GM19372 (cell line): ENCODE data around the gene BTNL3.

ENCODE experiments used
- ATAC-seq: cut with Tn5 transposase; IDR thresholded peaks from one replicate; pipeline ENCODE4 v1.9.1; 2021; ENCODE audit warnings: mild to moderate bottlenecking, low read depth, moderate library complexity; ENCODE audit not compliant: unreplicated experiment

BTNL3 gene

DNA sequence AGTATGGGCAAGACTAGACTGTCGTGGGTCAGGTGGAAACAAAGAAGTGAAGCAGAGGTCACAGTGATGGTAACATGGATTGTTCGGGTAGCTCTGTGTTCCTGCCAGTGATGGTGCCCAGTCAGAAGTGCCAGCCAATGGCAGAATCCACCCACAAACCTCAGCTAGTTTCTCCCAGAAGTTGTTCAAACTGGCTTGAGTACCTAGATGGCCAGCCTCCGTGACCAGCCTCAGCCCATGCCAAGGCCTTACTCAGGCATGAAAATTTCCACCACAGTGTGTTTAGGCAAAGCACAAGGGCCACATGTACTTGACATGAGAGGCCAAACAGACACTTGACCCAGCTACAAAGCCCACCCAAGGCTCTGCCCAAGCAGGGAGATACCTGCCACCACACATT is 32.0 kb downstream of the BTNL3 start:
- no peak for ATAC-seq

GRCh38 chr5:181024245-181025064 is 35.8 kb downstream of the BTNL3 start:
- no peak for ATAC-seq

GRCh38 chr5:181027452-181028031 is 38.9 kb downstream of the BTNL3 start:
- ATAC-seq, result no peak

GRCh38 chr5:181028032-181028819 is 39.6 kb downstream of the BTNL3 start:
- ATAC-seq, result no peak

DNA sequence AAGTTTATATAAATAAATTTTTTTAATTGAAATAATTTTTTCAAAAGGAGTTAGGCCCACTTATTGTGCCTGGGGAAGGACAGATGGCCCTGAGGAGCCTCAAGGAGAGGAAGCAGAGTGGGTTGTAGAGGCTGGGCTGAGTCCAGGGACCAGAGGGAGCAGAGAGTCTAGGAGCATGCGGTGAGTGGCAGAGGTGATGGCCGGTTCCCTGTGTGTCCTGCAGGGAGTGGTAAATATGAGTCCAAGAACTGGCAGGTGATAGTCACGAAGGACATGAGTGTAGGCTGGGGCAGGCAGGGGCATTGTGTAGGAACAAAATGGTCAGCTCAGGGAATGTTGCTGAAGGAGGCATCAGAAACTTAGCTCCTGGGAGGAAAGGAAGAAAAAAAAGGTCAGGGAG is 43.1 kb downstream of the BTNL3 start:
- no peak for ATAC-seq

GRCh38 chr5:181035991-181036815 is 47.6 kb downstream of the BTNL3 start:
- ATAC-seq, result no peak

- no peak for ATAC-seq
These were observed 48.2 kb downstream of the BTNL3 start for GRCh38 chr5:181036816-181037364.

DNA sequence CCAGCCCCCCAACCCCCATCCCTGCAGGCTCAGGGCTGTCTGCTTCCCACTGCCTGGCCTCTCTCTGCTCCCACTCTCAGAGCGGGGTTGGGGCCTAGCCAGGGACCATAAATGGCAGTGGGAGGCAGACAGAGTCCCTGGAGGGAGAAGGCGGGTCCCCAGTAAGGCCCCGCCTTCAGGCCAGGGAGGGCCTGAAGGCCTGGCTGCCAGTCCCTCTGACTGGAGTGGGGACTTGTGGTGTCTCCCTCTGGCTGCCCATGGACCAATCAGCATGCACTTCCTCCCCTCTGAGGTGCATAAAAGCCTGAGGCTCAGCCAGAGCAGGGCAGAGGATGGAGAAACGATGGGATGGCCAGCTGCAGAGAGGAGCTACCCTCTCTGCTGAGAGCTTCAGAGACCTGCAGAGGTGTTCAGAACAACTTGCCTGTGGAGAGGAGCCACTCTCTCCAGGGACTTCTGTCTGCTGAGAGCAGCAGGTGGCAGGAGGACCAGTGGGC is 48.8 kb downstream of the BTNL3 start:
- no peak for ATAC-seq

GRCh38 chr5:181039471-181039870 is 50.8 kb downstream of the BTNL3 start:
- ATAC-seq, result no peak

DNA sequence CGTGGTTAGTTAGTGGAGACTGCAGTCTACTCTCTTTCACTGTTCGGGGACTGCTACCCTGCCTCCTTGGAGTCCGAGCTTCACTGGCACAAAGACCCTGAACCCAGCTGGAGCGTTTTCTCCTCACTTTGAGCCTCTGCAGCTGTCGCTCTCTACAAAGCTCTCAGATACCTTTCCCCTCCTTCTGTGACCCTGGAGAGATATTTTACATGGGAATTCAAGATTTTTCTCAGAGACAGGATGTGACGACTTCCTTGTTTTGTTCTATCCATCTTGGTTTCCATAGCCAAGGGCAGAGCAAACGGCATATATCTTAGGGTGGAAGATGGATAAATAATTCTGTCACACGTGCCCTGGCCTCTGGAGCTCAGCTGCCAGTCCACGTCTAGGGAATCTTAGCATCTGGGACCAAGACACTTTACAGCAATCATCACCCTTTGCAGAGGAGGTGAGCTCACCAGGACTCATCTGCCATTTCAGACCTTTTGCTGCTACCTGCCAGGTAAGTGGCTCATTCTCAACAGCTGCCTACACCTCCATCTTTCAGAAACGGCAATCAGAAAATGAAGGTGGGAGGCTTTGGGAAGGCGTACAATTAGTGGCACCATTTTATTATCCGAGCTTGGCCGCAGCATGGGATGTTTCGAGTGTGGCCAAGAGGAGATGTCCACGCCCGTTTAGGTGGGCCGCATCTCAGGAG is 51.4 kb downstream of the BTNL3 start, which contains the start of gene BTNL9:
Gene BTNL9, plus strand, starts transcription at position 336 of the 700 bp plus-strand sequence. CDS start 5,224 bp downstream, outside the sequence.
- no peak for ATAC-seq

- ATAC-seq, result no peak
These were observed 51.9 kb downstream of the BTNL3 start for GRCh38 chr5:181040631-181040945.

DNA sequence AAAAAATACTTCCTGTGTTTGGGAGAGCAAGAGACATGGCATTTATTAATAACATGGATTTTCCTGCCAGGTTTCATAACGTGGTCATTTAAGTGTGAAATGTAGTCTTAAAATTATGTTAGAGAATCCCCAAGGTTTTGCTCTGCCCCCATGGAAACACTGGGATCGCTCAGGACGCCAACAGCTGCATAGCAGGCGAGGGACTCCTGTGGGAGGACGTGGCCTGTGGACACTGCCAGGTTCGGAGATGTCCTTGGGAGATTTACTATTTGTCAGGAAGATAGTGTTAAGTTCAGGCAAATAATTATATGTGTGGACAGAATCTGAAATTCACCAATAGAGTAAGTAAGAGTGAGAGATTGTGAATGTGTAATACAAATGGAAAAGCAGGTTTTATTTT is 52.4 kb downstream of the BTNL3 start:
- no peak for ATAC-seq

DNA sequence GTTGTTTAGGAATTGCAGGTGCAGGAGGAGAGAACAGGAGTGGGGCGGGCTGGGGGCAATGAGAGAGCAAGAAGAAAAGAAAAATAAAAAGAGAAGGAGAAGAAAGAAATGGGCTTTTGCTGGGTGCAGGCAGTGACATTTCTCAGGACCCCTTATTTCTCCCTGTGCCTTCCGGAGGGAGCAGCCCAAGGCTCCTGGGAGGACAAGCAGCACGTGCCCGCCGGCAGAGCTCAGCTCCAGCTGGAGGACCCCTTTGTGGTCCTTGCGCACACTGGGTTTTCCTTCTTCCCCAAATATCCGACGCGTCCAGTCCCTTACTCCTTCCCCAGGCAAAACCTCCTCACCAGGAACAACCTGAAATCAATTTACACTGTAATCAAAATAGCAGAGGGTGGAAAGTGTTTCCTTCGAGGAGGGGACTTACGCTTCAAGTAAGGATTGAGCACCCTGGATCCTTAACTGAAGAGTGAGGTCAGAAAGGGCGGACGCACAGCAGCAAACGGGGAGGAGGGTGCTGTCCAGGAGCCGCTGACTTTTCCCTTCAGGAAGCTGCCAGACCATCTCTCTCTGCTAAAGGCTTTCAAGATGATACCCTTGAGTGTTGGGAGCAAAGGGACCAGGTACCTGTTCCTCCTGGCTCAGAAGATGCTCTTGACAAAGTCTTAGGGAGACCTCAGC is 53.5 kb downstream of the BTNL3 start:
- ATAC-seq, result no peak

GRCh38 chr5:181042722-181043121 is 54.1 kb downstream of the BTNL3 start:
- ATAC-seq, result no peak

DNA sequence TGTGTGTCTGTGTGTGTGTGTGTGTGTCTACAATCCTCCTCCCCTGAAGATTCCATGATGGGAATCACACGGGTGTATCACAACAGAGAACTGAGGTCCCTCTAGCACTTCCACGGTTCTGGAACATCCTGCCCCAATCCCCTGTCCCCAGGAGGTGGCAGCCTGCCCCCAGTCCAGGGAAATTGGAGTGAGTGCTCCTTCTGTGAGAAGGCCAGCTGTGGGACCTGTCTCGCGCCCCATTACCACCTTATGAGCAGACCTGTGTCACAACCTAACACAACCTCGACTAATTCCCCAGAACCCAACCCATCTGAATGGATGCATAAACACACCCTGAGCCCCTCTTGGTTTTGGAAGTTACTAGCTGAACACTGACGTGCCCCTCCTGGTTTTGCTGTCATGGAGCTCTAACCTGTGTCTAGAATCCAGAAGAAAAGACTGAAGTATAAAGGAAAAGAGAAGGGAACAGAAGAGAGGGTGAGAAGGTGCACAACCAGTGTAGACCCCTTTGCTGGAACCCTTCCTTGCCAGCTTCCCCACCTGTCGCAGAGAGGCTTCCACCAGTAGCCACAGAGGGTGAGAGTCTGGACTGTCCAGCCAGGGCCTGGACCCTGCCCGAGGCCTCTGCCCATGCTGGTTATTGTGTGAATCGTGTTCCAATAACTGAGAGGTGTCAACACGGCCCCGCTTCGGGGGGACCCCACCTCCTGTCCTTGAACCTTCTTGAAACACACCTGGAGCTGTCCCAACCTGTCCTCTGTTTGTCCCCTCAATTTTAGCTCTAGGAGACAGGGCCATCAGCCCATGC is 54.8 kb downstream of the BTNL3 start:
- no peak for ATAC-seq

DNA sequence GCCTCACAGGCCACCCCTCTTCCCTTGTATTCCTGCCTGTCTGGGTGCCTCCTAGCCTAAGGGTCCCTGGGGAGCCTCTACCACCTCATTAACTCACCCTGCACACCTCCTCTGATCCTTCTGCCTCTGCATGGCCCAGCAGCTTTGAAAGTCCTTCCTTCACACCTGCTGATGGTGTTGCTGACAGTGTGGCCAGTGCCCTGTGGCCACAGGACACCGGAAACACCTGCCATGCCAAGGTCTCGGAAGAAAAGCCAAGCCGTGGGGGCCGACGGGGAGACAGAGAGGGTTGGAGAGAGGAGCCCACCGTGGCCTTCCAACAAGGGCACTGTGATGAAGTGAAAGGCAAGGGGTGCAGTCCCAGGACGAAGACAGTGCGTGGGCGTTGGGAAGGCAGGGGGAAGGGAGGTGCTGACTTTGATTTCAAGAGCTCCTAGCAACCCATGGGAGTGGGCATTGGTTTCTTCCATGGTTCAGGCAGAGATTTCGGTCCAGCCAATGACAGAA is 55.5 kb downstream of the BTNL3 start:
- ATAC-seq, result no peak

DNA sequence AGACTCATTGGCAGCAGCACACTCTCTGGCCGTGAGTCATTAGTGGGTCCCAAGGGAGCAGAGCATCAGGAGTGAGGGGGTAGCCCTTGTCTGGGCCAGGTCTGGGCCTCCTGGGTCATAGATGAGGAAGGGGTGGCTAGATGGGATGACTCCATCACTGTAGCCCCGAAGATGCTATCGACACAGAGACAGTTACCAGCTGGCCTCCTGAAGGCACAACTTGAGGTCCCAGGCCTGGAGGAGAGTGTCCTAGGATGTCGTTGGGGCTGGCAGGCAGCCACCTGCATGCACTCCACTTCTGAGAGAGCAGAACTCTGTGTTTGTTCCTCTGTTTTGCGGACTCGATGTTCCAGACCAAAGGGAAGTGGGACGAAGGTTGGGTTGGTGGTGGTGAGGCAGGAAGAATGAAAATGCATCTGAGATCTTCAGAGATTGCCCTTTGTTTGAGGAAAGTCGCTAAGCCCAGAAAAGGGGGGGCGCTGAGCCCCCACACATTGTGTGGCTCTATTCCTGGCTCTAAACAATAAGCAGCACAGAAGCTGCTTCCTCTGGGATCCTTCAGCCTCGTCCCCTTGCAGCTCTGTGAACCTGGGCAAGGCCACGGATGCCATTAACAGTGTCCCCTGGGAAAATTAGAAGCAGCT is 56.1 kb downstream of the BTNL3 start:
- ATAC-seq, result no peak
